H1 (cell line): ENCODE measurements around the gene ABHD12B. TPM values are rescaled to one million over a fixed set of nuclear protein-coding genes. Genes with fewer than 3 reads are reported as not detected.

Experiments
- CTCF ChIA-PET: fragments of 300-600 bp; sonication (Branson Sonifier 250); formaldehyde crosslinking; loops from one replicate; lab custom pipeline; 2021; ENCODE audit not compliant: partially characterized antibody; lab: Charles Lee
- POLR2A ChIA-PET: fragments of 300-600 bp; sonication (Branson Sonifier 250); formaldehyde crosslinking; loops from one replicate; lab custom pipeline; 2021; ENCODE audit warnings: inconsistent platforms; ENCODE audit not compliant: partially characterized antibody; lab: Charles Lee
- DNase-seq, 2 experiments: peaks; one replicate each; pipeline versions ENCODE4 v3.0.0 to v3.0.0-alpha.2; 2010 to 2022; ENCODE audit warnings: low spot score in 2 of 2, low read depth in 1 of 2, mixed read lengths in 1 of 2
- FAIRE-seq: peaks from 2 replicates; lab custom pipeline; 2011; peaks lifted over from hg19 to GRCh38; lab: Jason Lieb, UNC
- H2AFZ ChIP-seq: 2 replicates; pipeline ENCODE4 v1.8.1; 2012; ENCODE audit warnings: low read length, inconsistent platforms
- H2AK5ac ChIP-seq: 2 replicates; pipeline ENCODE4 v1.6.1; 2013; ENCODE audit warnings: low read depth, low read length
- H2BK120ac ChIP-seq: replicated peaks from 2 replicates; pipeline ENCODE3; 2013; ENCODE audit warnings: low read depth, low read length, inconsistent platforms
- H2BK12ac ChIP-seq: 2 replicates; pipeline ENCODE4 v1.6.1; 2013; ENCODE audit warnings: low read depth, low read length
- H2BK15ac ChIP-seq: 2 replicates; pipeline ENCODE4 v1.6.1; 2013; ENCODE audit warnings: low read length
- H2BK20ac ChIP-seq: 2 replicates; pipeline ENCODE4 v1.6.1; 2013; ENCODE audit warnings: low read length
- H2BK5ac ChIP-seq: 2 replicates; pipeline ENCODE4 v1.6.1; 2013; ENCODE audit warnings: low read depth, low read length
- H3K14ac ChIP-seq: 2 replicates; pipeline ENCODE4 v1.6.1; 2013; ENCODE audit warnings: inconsistent platforms; ENCODE audit not compliant: insufficient read length
- H3K18ac ChIP-seq: 2 replicates; pipeline ENCODE4 v1.6.1; 2013; ENCODE audit warnings: low read length; ENCODE audit errors: extremely low read depth
- H3K23ac ChIP-seq: 2 replicates; pipeline ENCODE4 v1.6.1; 2013; ENCODE audit warnings: inconsistent platforms; ENCODE audit not compliant: insufficient read length
- H3K23me2 ChIP-seq: 2 replicates; pipeline ENCODE4 v1.6.1; 2013; ENCODE audit warnings: low read depth, low read length
- H3K27ac ChIP-seq: 2 replicates; pipeline ENCODE4 v1.6.1; 2011; ENCODE audit warnings: low read depth, low read length, inconsistent platforms
- H3K27me3 ChIP-seq, 4 experiments: replicated peaks in 1 of 4; 1 replicate in 1 of 4; 2 replicates in 3 of 4; pipeline versions ENCODE4 v1.6.1 to v1.8.1; 2011 to 2013; ENCODE audit warnings: low read length in 3 of 4, mild to moderate bottlenecking in 3 of 4, inconsistent platforms in 2 of 4, mixed read lengths in 2 of 4, moderate library complexity in 1 of 4; ENCODE audit not compliant: control insufficient read depth in 3 of 4, insufficient read depth in 3 of 4; ENCODE audit errors: extremely low read depth in 1 of 4
- H3K36me3 ChIP-seq, 4 experiments: 2 replicates each; pipeline versions ENCODE4 v1.6.1 to v1.8.1; 2011 to 2013; ENCODE audit warnings: mild to moderate bottlenecking in 4 of 4, low read length in 3 of 4, moderate library complexity in 2 of 4, control low read depth in 1 of 4, inconsistent platforms in 1 of 4; ENCODE audit not compliant: insufficient read depth in 4 of 4, control insufficient read depth in 2 of 4
- H3K4ac ChIP-seq: replicated peaks from 2 replicates; pipeline ENCODE3; 2013; ENCODE audit warnings: low read length, low read depth, mixed read lengths, inconsistent platforms; ENCODE audit not compliant: insufficient read length
- H3K4me1 ChIP-seq, 4 experiments: replicated peaks in 1 of 4; 1 replicate in 1 of 4; 2 replicates in 3 of 4; pipeline versions ENCODE4 v1.6.1 to v1.8.1; 2011 to 2013; ENCODE audit warnings: low read length in 3 of 4, inconsistent platforms in 2 of 4, mixed read lengths in 1 of 4; ENCODE audit not compliant: insufficient read depth in 4 of 4, control insufficient read depth in 3 of 4
- H3K4me2 ChIP-seq, 2 experiments: 2 replicates each; pipeline versions ENCODE4 v1.6.1 to v1.8.1; 2011 to 2013; ENCODE audit warnings: low read depth in 2 of 2, low read length in 2 of 2, control low read depth in 1 of 2, inconsistent platforms in 1 of 2, mild to moderate bottlenecking in 1 of 2; ENCODE audit not compliant: insufficient read depth in 1 of 2
- H3K4me3 ChIP-seq, 4 experiments: fragments of 200-600, 300-600 bp in 1 of 4; sonication (generic), shearing (Covaris generic), sonication (Bioruptor Twin) in 1 of 4; 2 replicates each; pipeline versions ENCODE4 v1.5.1 to v1.8.1; 2011 to 2016; ENCODE audit warnings: low read length in 4 of 4, low read depth in 3 of 4, control low read depth in 2 of 4, inconsistent platforms in 2 of 4, mild to moderate bottlenecking in 2 of 4, mixed read lengths in 1 of 4, moderate library complexity in 1 of 4; ENCODE audit not compliant: insufficient read depth in 2 of 4; ENCODE audit errors: extremely low read depth in 1 of 4
- H3K56ac ChIP-seq: replicated peaks from 2 replicates; pipeline ENCODE3; 2013; ENCODE audit warnings: low read depth, mild to moderate bottlenecking, mixed read lengths, low read length, inconsistent platforms; ENCODE audit not compliant: insufficient read length
- H3K79me1 ChIP-seq: 2 replicates; pipeline ENCODE4 v1.6.1; 2013; ENCODE audit warnings: low read depth, low read length, control low read depth
- H3K79me2 ChIP-seq, 2 experiments: 2 replicates each; pipeline versions ENCODE4 v1.6.1 to v1.8.1; 2012 to 2013; ENCODE audit warnings: low read length in 2 of 2, mild to moderate bottlenecking in 2 of 2, inconsistent platforms in 1 of 2; ENCODE audit not compliant: insufficient read depth in 2 of 2, control insufficient read depth in 1 of 2
- H3K9ac ChIP-seq, 4 experiments: replicated peaks in 1 of 4; 1 replicate in 1 of 4; 2 replicates in 3 of 4; pipeline versions ENCODE4 v1.6.1 to v1.8.1; 2011 to 2013; ENCODE audit warnings: low read depth in 3 of 4, low read length in 3 of 4, control low read depth in 2 of 4, mild to moderate bottlenecking in 2 of 4, moderate library complexity in 2 of 4, inconsistent platforms in 1 of 4; ENCODE audit errors: extremely low read depth in 1 of 4
- H3K9me3 ChIP-seq, 2 experiments: 2 replicates each; pipeline versions ENCODE4 v1.6.1 to v1.8.1; 2012 to 2013; ENCODE audit warnings: mild to moderate bottlenecking in 2 of 2, moderate library complexity in 2 of 2, control low read depth in 1 of 2, inconsistent platforms in 1 of 2, low read depth in 1 of 2, low read length in 1 of 2, mixed read lengths in 1 of 2; ENCODE audit not compliant: insufficient read depth in 2 of 2
- H4K20me1 ChIP-seq, 2 experiments: replicated peaks in 1 of 2; 2 replicates each; pipeline versions ENCODE3 to v1.8.1; 2011 to 2013; ENCODE audit warnings: inconsistent platforms in 2 of 2, low read length in 2 of 2, mild to moderate bottlenecking in 1 of 2; ENCODE audit not compliant: insufficient read depth in 2 of 2, control insufficient read depth in 1 of 2
- H4K5ac ChIP-seq: 2 replicates; pipeline ENCODE4 v1.6.1; 2013; ENCODE audit warnings: low read length, low read depth, mixed read lengths, inconsistent platforms; ENCODE audit not compliant: insufficient read length
- H4K8ac ChIP-seq: 2 replicates; pipeline ENCODE4 v1.8.0; 2013; ENCODE audit warnings: mild to moderate bottlenecking, moderate library complexity, low read length, inconsistent platforms; ENCODE audit not compliant: insufficient read depth; ENCODE audit errors: extremely low read depth
- H4K91ac ChIP-seq: replicated peaks from 2 replicates; pipeline ENCODE3; 2013; ENCODE audit warnings: low read length, mixed read lengths, inconsistent platforms; ENCODE audit not compliant: insufficient read length
- EGR1 ChIP-seq: IDR thresholded peaks from 2 replicates; pipeline ENCODE4 v1.6.1; 2011; ENCODE audit warnings: low read depth, low read length, borderline replicate concordance
- GTF2F1 ChIP-seq: IDR thresholded peaks from 2 replicates; pipeline ENCODE4 v1.6.1; 2012; ENCODE audit warnings: low read depth, low read length, improper control_type of control experiment, borderline replicate concordance
- MAFK ChIP-seq: IDR thresholded peaks from 2 replicates; pipeline ENCODE4 v1.6.1; 2012; ENCODE audit warnings: low read depth, mild to moderate bottlenecking, improper control_type of control experiment, low read length
- SP1 ChIP-seq: IDR thresholded peaks from 2 replicates; pipeline ENCODE4 v1.6.1; 2011; ENCODE audit warnings: low read depth, low read length
- SUZ12 ChIP-seq: fragments of 200-600 bp; sonication (generic); IDR thresholded peaks from 2 replicates; pipeline ENCODE4 v1.6.1; 2012; ENCODE audit warnings: mild to moderate bottlenecking, inconsistent platforms, low read length, moderate library complexity, mixed read lengths
- WGBS, 2 experiments: shearing (Covaris generic) in 1 of 2; methylation state at CpG; one replicate each; pipeline versions ENCODE4 v1.1.6 to v1.1.7; 2013 to 2015; ENCODE audit warnings: low lambda C conversion rate in 2 of 2, mixed read lengths in 2 of 2, inconsistent platforms in 1 of 2, low coverage in 1 of 2, missing lambda C conversion rate in 1 of 2; ENCODE audit not compliant: insufficient replicate concordance in 2 of 2, insufficient coverage in 1 of 2, insufficient read length in 1 of 2; ENCODE audit errors: extremely low coverage in 1 of 2, missing lambda C conversion rate in 1 of 2; 5-methylcytosine and 5-hydroxymethylcytosine counted together
- polyA plus RNA-seq, 7 experiments: library from polyadenylated mRNA; depleted of rRNA in 3 of 7; stranded (reverse) in 5 of 7; unstranded in 2 of 7; fragments of >200 nt in 5 of 7; fragments of 200-250 nt in 2 of 7; gene quantifications; 1 replicate in 5 of 7; 2 replicates in 1 of 7; 4 replicates in 1 of 7; pipeline versions ENCODE4 v1.2.1 to v1.2.3, GENCODE V29; 2011 to 2013; ENCODE audit warnings: missing spikeins in 2 of 7, mixed read lengths in 2 of 7
- total RNA-seq: library from RNA; stranded (reverse); fragmentation: NEBNext Ultra II Directional; extraction: Animal tissue kit (Norgen Biotek cat#: 25700); gene quantifications from 2 replicates; pipeline ENCODE4 v1.2.1, GENCODE V29; 2021

Gene ABHD12B
- total and polyA plus RNA-seq, 2 of the 8 experiments (the other 6 are each of a cell fraction or from before 2014, with no cell fraction given) = 4.0 to 102 TPM

GRCh38 chr14:50859296-50859624 is 12.6 kb upstream of the ABHD12B start:
- Histone ChIP-seq H3K14ac (no peak overlapping the region), H3K79me2 (no peaks in the 10 kb centered on the region), H3K23ac (no peak overlapping the region), H2AK5ac (no peak overlapping the region), H3K4me1 (peaks cover 0 to 7% (median 4%) of the 10 kb centered on the region in 4 experiments; a peak in 4 of 7 replicates), H2BK20ac (no peak overlapping the region), H3K56ac (no peak overlapping the region), H2BK15ac (no peak overlapping the region), H3K23me2 (no peaks in the 10 kb centered on the region), H2BK5ac (no peak overlapping the region), H3K9ac (no peak overlapping the region; a peak in 1 of 7 replicates), H3K18ac (peak overlapping the region; percentile 64), H3K36me3 (no peaks in the 10 kb centered on the region), H3K27me3 (no peaks in the 10 kb centered on the region), H4K91ac (no peak overlapping the region), H2BK120ac (no peak overlapping the region), H4K20me1 (no peaks in the 10 kb centered on the region), H4K5ac (no peak overlapping the region), H3K9me3 (no peaks in the 10 kb centered on the region), H2BK12ac (no peak overlapping the region), H3K4ac (no peak overlapping the region), H3K27ac (no peak overlapping the region), H3K79me1 (no peaks in the 10 kb centered on the region), H2AFZ (peak overlapping the region; percentile 88), H4K8ac (no peak overlapping the region), H3K4me3 (no peak overlapping the region), H3K4me2 (peak overlapping the region in 1 of 2 experiments; percentile 29; a peak in 1 of 4 replicates)
- ChIA-PET POLR2A (interaction anchor here (0.5 kb wide), 1 partner anchor 31 kb away, joined by 4 read pairs; no protein-coding TSS in a partner anchor), CTCF (interaction anchor here (0.8 to 7.3 kb wide), 23 partner anchors 8 to 423 kb away, joined by 3 to 58 read pairs (median 4); no protein-coding TSS in a partner anchor)
- no peak for FAIRE-seq
- DNase-seq = no peak
- WGBS, 2 experiments = 67% methylated on average over 1 of the region's 1 CpG; no CpG with 5 or more reads in 1 of the 2 experiments
- no peak for TF ChIP-seq MAFK
- TF ChIP-seq SUZ12 = no peak
- no peak for TF ChIP-seq EGR1
- no peak for TF ChIP-seq GTF2F1
- TF ChIP-seq SP1 = no peak
